HG03097 (cell line): ENCODE data around the gene URAD.
"Not testable (repeated sequence)": the region's sequence is repeated elsewhere in the genome, so short reads cannot be mapped to it uniquely, and the experiment has no call there.

Experiments
- ATAC-seq: cut with Tn5 transposase; IDR thresholded peaks from one replicate; pipeline ENCODE4 v1.9.1; 2021; ENCODE audit not compliant: unreplicated experiment, low FRiP score

Gene URAD

GRCh38 chr13:27988520-27988919 is at the start of gene URAD:
URAD (minus strand) TSS chr13:27988693; CDS start chr13:27988637, 56 bp downstream.
- ATAC-seq, result no peak

- no peak for ATAC-seq
Observed at GRCh38 chr13:28037399-28037798, 48.9 kb upstream of the URAD start.

GRCh38 chr13:28035146-28035782 is 46.8 kb upstream of the URAD start:
- ATAC-seq, result no peak

GRCh38 chr13:28033894-28034655 is 45.6 kb upstream of the URAD start:
- no peak for ATAC-seq

GRCh38 chr13:28032438-28032837 is 43.9 kb upstream of the URAD start:
- not testable (repeated sequence) for ATAC-seq

- no peak for ATAC-seq
Observed at GRCh38 chr13:28031896-28032288, 43.4 kb upstream of the URAD start.

GRCh38 chr13:28031220-28031895 is 42.9 kb upstream of the URAD start:
- no peak for ATAC-seq

- no peak for ATAC-seq
Observed at GRCh38 chr13:28027607-28028364, 39.3 kb upstream of the URAD start.

- ATAC-seq, result no peak
Observed at GRCh38 chr13:28027071-28027470, 38.6 kb upstream of the URAD start.

GRCh38 chr13:28026508-28026907 is 38.0 kb upstream of the URAD start:
- ATAC-seq, result no peak

- ATAC-seq, result no peak
Observed at GRCh38 chr13:28022848-28023518, 34.5 kb upstream of the URAD start.

- no peak for ATAC-seq
Observed at GRCh38 chr13:28014301-28014700, 25.8 kb upstream of the URAD start.

- no peak for ATAC-seq
Observed at GRCh38 chr13:28013482-28013881, 25.0 kb upstream of the URAD start.

GRCh38 chr13:28012896-28013295 is 24.4 kb upstream of the URAD start:
- peak; percentile 73 for ATAC-seq

GRCh38 chr13:28012383-28012782 is 23.9 kb upstream of the URAD start:
- ATAC-seq, result no peak

GRCh38 chr13:28010046-28010445 is 21.6 kb upstream of the URAD start:
- ATAC-seq, result no peak

GRCh38 chr13:28005016-28005415 is 16.5 kb upstream of the URAD start:
- not testable (repeated sequence) for ATAC-seq

GRCh38 chr13:28002886-28003698 is 14.6 kb upstream of the URAD start:
- ATAC-seq, result no peak

- no peak for ATAC-seq
Observed at GRCh38 chr13:28001837-28002473, 13.5 kb upstream of the URAD start.
